H9 (cell line): ENCODE measurements around the gene DLAT. TPM values are rescaled to one million over a fixed set of nuclear protein-coding genes. Genes with fewer than 3 reads are reported as not detected.

Experiments
- DNase-seq: peaks from one replicate; pipeline ENCODE4 v3.0.0-alpha.2; 2017
- H2AFZ ChIP-seq: one replicate; pipeline ENCODE4 v1.6.1; 2013; ENCODE audit warnings: mild to moderate bottlenecking, low read length, control low read depth, moderate library complexity
- H2AK5ac ChIP-seq: 2 replicates; pipeline ENCODE4 v1.6.1; 2013; ENCODE audit warnings: low read length, control low read depth, mixed read lengths; ENCODE audit not compliant: insufficient read length
- H2BK120ac ChIP-seq: one replicate; pipeline ENCODE4 v1.6.1; 2013; ENCODE audit warnings: low read depth, mild to moderate bottlenecking, low read length, control low read depth, inconsistent platforms; ENCODE audit not compliant: poor library complexity, severe bottlenecking
- H2BK12ac ChIP-seq: 2 replicates; pipeline ENCODE4 v1.6.1; 2013; ENCODE audit warnings: low read length, control low read depth, mixed read lengths, low read depth; ENCODE audit not compliant: insufficient read length
- H2BK15ac ChIP-seq: 2 replicates; pipeline ENCODE4 v1.6.1; 2013; ENCODE audit warnings: low read depth, low read length, control low read depth
- H2BK20ac ChIP-seq: one replicate; pipeline ENCODE4 v1.6.1; 2013; ENCODE audit warnings: low read depth, mild to moderate bottlenecking, low read length, control low read depth, inconsistent platforms; ENCODE audit not compliant: poor library complexity, severe bottlenecking
- H2BK5ac ChIP-seq: 2 replicates; pipeline ENCODE4 v1.6.1; 2013; ENCODE audit warnings: low read length, control low read depth, mixed read lengths; ENCODE audit not compliant: insufficient read length
- H3K14ac ChIP-seq: 2 replicates; pipeline ENCODE4 v1.6.1; 2013; ENCODE audit warnings: low read length, control low read depth; ENCODE audit not compliant: insufficient read depth
- H3K18ac ChIP-seq: 2 replicates; pipeline ENCODE4 v1.6.1; 2013; ENCODE audit warnings: low read depth, mild to moderate bottlenecking, mixed read lengths, low read length, control low read depth; ENCODE audit not compliant: insufficient read length
- H3K23ac ChIP-seq: 2 replicates; pipeline ENCODE4 v1.6.1; 2013; ENCODE audit warnings: low read length, control low read depth, mixed read lengths, low read depth; ENCODE audit not compliant: insufficient read length
- H3K23me2 ChIP-seq: 2 replicates; pipeline ENCODE4 v1.6.1; 2013; ENCODE audit warnings: low read depth, mild to moderate bottlenecking, mixed read lengths, low read length, control low read depth; ENCODE audit not compliant: insufficient read length, poor library complexity, severe bottlenecking
- H3K27ac ChIP-seq: 2 replicates; pipeline ENCODE4 v1.5.1; 2013; ENCODE audit warnings: low read length, control low read depth, mixed read lengths, low read depth; ENCODE audit not compliant: insufficient read length
- H3K27me3 ChIP-seq: 2 replicates; pipeline ENCODE4 v1.6.1; 2013; ENCODE audit warnings: low read length, control low read depth, inconsistent platforms; ENCODE audit not compliant: insufficient read depth
- H3K4ac ChIP-seq: 2 replicates; pipeline ENCODE4 v1.6.1; 2013; ENCODE audit warnings: low read depth, mild to moderate bottlenecking, control low read depth, inconsistent platforms, low read length, moderate library complexity
- H3K4me1 ChIP-seq: 2 replicates; pipeline ENCODE4 v1.6.1; 2013; ENCODE audit warnings: low read length, control low read depth, inconsistent platforms; ENCODE audit not compliant: insufficient read depth
- H3K4me2 ChIP-seq: 2 replicates; pipeline ENCODE4 v1.6.1; 2013; ENCODE audit warnings: low read length, control low read depth, mixed read lengths; ENCODE audit not compliant: insufficient read length, insufficient read depth
- H3K56ac ChIP-seq: 2 replicates; pipeline ENCODE4 v1.6.1; 2013; ENCODE audit warnings: low read depth, mild to moderate bottlenecking, mixed read lengths, low read length, control low read depth; ENCODE audit not compliant: insufficient read length
- H3K79me1 ChIP-seq: 2 replicates; pipeline ENCODE4 v1.6.1; 2013; ENCODE audit warnings: low read depth, mild to moderate bottlenecking, moderate library complexity, low read length, control low read depth, inconsistent platforms; ENCODE audit not compliant: insufficient read depth, poor library complexity, severe bottlenecking
- H3K79me2 ChIP-seq: 2 replicates; pipeline ENCODE4 v1.6.1; 2013; ENCODE audit warnings: low read length, control low read depth, inconsistent platforms; ENCODE audit not compliant: insufficient read depth
- H3K9ac ChIP-seq: 2 replicates; pipeline ENCODE4 v1.6.1; 2013; ENCODE audit warnings: low read length, control low read depth, mixed read lengths; ENCODE audit not compliant: insufficient read length; ENCODE audit errors: extremely low read depth
- H3K9me3 ChIP-seq: one replicate; pipeline ENCODE4 v1.6.1; 2013; ENCODE audit warnings: low read depth, low read length, inconsistent platforms; ENCODE audit not compliant: control insufficient read depth
- H3T11ph ChIP-seq: one replicate; pipeline ENCODE4 v1.6.1; 2013; ENCODE audit warnings: mild to moderate bottlenecking, low read length, control low read depth, inconsistent platforms
- H4K20me1 ChIP-seq: one replicate; pipeline ENCODE4 v1.6.1; 2013; ENCODE audit not compliant: control insufficient read depth, insufficient read length, insufficient read depth
- H4K5ac ChIP-seq: 2 replicates; pipeline ENCODE4 v1.6.1; 2013; ENCODE audit warnings: low read depth, mild to moderate bottlenecking, mixed read lengths, low read length, control low read depth; ENCODE audit not compliant: insufficient read length
- H4K8ac ChIP-seq: replicated peaks from 2 replicates; pipeline ENCODE4 v1.6.1; 2013; ENCODE audit warnings: low read length, control low read depth, mixed read lengths, low read depth; ENCODE audit not compliant: insufficient read length
- H4K91ac ChIP-seq: 2 replicates; pipeline ENCODE4 v1.6.1; 2013; ENCODE audit warnings: low read depth, mild to moderate bottlenecking, moderate library complexity, mixed read lengths, low read length, control low read depth; ENCODE audit not compliant: insufficient read length
- H3K27ac Mint-ChIP-seq, 3 experiments: 2 replicates in 2 of 3; 3 replicates in 1 of 3; pipeline ENCODE4 v1.8.0; 2020 to 2021; ENCODE audit warnings: mixed read lengths in 3 of 3, mild to moderate bottlenecking in 1 of 3, moderate library complexity in 1 of 3
- H3K27me3 Mint-ChIP-seq: 2 replicates; pipeline ENCODE4 v1.8.0; 2021; ENCODE audit warnings: low read depth, mild to moderate bottlenecking, moderate library complexity, mixed read lengths
- H3K36me3 Mint-ChIP-seq, 3 experiments: 2 replicates in 2 of 3; 3 replicates in 1 of 3; pipeline ENCODE4 v1.8.0; 2020 to 2021; ENCODE audit warnings: low read depth in 3 of 3, mixed read lengths in 3 of 3; ENCODE audit not compliant: insufficient read depth in 1 of 3
- H3K4me1 Mint-ChIP-seq, 2 experiments: 2 replicates each; pipeline ENCODE4 v1.8.0; 2020; ENCODE audit warnings: mixed read lengths in 2 of 2
- H3K4me3 Mint-ChIP-seq, 2 experiments: 2 replicates in 1 of 2; 3 replicates in 1 of 2; pipeline ENCODE4 v1.8.0; 2020 to 2021; ENCODE audit warnings: mild to moderate bottlenecking in 2 of 2, mixed read lengths in 2 of 2, moderate library complexity in 1 of 2
- H3K9me3 Mint-ChIP-seq, 2 experiments: 2 replicates in 1 of 2; 3 replicates in 1 of 2; pipeline ENCODE4 v1.8.0; 2020; ENCODE audit warnings: mild to moderate bottlenecking in 2 of 2, mixed read lengths in 2 of 2, moderate library complexity in 1 of 2
- WGBS: extraction: QIAGEN DNeasy Blood & Tissue Kit; methylation state at CpG from one replicate; pipeline ENCODE4 v1.1.7; 2013; ENCODE audit warnings: missing lambda C conversion rate, low lambda C conversion rate, mixed read lengths; ENCODE audit not compliant: insufficient read length; ENCODE audit errors: extremely low coverage; 5-methylcytosine and 5-hydroxymethylcytosine counted together
- total RNA-seq: library from RNA; stranded (reverse); gene quantifications from 2 replicates; pipeline ENCODE4 v1.2.1, GENCODE V29; 2021
- TF ChIP-seq, protein P1 (sequence below): fragments of 200-600 bp; sonication (generic); conservative IDR thresholded peaks from 3 replicates; pipeline ENCODE4 v1.8.0; 2021; ENCODE audit warnings: antibody characterized with exemption, mild to moderate bottlenecking

The DLAT gene
- total RNA-seq, 1 experiment from 2014 or later: 58.4 TPM

DNA sequence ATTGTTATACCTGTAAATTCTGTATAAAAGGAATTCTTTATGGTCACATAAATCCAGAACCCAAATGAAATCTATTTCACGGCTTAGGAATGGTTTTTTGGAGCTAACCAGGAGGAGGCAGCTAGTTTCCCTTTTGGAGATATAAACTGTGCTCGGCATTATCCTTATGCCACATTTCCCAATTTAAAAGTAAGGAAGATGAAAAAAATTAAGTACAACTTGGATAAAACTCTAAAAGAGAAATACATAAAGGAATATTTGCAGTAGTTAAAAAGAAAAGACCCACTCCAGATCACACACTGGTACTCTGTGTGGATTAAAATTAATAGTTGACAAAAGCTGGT is 17.7 kb downstream of the DLAT start:
- no peak overlapping the region for H2BK120ac ChIP-seq
- H2BK5ac ChIP-seq: no peak overlapping the region
- H3K14ac ChIP-seq: no peak overlapping the region
- H3K4me1 Mint-ChIP-seq: no peaks in the 10 kb centered on the region
- TF ChIP-seq, protein P1, sequence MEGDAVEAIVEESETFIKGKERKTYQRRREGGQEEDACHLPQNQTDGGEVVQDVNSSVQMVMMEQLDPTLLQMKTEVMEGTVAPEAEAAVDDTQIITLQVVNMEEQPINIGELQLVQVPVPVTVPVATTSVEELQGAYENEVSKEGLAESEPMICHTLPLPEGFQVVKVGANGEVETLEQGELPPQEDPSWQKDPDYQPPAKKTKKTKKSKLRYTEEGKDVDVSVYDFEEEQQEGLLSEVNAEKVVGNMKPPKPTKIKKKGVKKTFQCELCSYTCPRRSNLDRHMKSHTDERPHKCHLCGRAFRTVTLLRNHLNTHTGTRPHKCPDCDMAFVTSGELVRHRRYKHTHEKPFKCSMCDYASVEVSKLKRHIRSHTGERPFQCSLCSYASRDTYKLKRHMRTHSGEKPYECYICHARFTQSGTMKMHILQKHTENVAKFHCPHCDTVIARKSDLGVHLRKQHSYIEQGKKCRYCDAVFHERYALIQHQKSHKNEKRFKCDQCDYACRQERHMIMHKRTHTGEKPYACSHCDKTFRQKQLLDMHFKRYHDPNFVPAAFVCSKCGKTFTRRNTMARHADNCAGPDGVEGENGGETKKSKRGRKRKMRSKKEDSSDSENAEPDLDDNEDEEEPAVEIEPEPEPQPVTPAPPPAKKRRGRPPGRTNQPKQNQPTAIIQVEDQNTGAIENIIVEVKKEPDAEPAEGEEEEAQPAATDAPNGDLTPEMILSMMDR: no peak
- no peak overlapping the region for H3K9ac ChIP-seq
- WGBS: no CpG with 5 or more reads among the region's 2 CpGs
- H4K5ac ChIP-seq: no peak overlapping the region
- H3K4ac ChIP-seq: no peak overlapping the region
- no peaks in the 10 kb centered on the region for H3K79me2 ChIP-seq
- H3K27me3 Mint-ChIP-seq: no peaks in the 10 kb centered on the region
- H3K79me1 ChIP-seq: no peaks in the 10 kb centered on the region
- no peaks in the 10 kb centered on the region for H3K9me3 ChIP-seq
- H3K27ac ChIP-seq: no peak overlapping the region
- DNase-seq: no peak
- H2AFZ ChIP-seq: no peak overlapping the region
- H3K18ac ChIP-seq: no peak overlapping the region
- H3K4me3 Mint-ChIP-seq: no peak overlapping the region
- no peaks in the 10 kb centered on the region for H4K20me1 ChIP-seq
- H3K27me3 ChIP-seq: no peaks in the 10 kb centered on the region; the same call in 1 of the 2 replicates
- no peak overlapping the region for H4K91ac ChIP-seq
- no peak overlapping the region for H2BK20ac ChIP-seq
- no peak overlapping the region for H3K56ac ChIP-seq
- H3K36me3 Mint-ChIP-seq: peaks cover 50 to 81% (median 81%) of the 10 kb centered on the region in 3 experiments
- H3K4me2 ChIP-seq: no peak overlapping the region
- H3T11ph ChIP-seq: no peak overlapping the region
- no peak overlapping the region for H2BK12ac ChIP-seq
- H2AK5ac ChIP-seq: no peak overlapping the region
- no peaks in the 10 kb centered on the region for H3K4me1 ChIP-seq
- no peak overlapping the region for H4K8ac ChIP-seq
- no peak overlapping the region for H2BK15ac ChIP-seq
- H3K9me3 Mint-ChIP-seq: no peaks in the 10 kb centered on the region
- H3K27ac Mint-ChIP-seq: no peak overlapping the region
- no peaks in the 10 kb centered on the region for H3K23me2 ChIP-seq
- H3K23ac ChIP-seq: no peak overlapping the region
